Measurements from ENCODE around the gene HOMER1.
"Not testable (repeated sequence)": the region's sequence is repeated elsewhere in the genome, so short reads cannot be mapped to it uniquely, and the experiment has no call there.

HOMER1 gene

GRCh38 chr5:79417495-79417894 lies 96.4 kb downstream of the HOMER1 start:
- no peak for DNase-seq (ENCODE audit: low read depth in 2 of 2)

DNA sequence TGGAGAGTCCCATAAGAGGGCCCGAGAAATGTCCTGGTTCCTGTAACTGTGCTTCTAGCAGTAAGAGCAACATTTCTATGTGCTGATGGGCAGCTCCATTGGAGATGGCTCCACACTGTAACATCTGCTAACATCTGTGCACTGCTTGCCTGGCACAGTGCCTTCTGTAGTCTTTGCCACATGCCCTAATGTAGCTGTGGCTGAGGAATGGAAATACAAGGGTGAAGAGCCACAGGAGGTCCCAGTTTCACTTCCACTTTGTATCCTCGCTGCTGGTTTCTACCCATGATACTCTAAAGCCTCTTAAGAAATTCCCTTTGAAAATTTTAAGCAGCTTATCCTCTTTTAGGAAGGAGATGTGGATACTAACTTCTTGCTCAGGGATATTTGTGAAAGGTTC lies 97.4 kb downstream of the HOMER1 start:
- no peak for DNase-seq (ENCODE audit: low read depth in 2 of 2)

DNA sequence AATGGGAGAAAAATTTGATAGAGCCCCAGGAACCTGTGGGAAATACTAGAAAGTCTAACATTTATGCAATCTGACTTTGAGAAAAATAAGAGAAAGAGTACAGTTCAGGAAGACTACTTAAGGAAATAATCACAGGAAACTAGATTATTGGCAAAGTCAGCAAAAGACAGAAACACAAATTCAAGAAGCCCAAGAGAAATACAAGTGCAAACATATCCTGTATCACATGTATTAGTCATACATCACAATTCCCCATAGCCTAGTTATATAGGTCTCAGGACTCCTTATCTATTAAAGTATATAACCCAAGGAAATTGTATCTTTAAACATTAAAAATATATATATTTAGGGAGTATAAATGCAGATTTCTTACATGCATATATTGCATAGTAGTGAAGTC lies 100.8 kb downstream of the HOMER1 start:
- DNase-seq (ENCODE audit: low read depth in 2 of 2), result no peak

DNA sequence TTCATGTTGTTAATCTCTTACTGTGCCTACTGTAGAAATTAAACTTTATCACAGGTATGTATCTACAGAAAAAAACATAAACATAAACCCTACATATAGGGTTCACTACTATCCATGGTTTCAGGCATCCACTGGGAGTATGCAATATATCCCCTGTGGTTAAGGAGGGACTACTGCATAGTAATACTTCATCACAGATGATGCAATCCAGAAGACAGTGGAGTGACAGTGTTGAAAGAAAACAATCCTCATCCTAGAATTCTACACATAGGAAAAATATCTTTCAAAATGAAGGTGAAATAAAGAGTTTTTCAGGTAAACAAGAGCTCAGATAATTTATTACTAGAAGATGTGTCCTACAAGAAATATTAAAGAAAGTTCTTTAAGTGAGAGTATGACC lies 105.9 kb downstream of the HOMER1 start:
- no peak for DNase-seq (ENCODE audit: low read depth in 2 of 2)

DNA sequence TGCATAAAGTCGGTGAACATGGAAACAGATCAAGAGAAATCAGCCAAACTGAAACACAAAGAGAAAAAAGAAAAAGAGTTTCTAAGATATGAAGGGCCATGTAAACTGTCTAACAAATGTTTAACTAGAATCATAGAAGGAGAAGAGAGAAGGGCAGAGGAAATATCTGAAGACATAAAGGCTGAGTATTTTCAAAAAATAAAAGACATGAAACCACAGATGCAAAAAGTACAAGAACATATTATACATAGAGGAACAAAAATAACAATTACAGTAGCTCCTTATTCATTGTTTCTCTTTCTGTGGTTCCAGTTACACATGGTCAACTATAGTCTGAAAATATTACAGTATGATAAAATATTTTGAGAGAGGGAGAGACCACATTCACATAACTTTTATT lies 106.3 kb downstream of the HOMER1 start:
- DNase-seq (ENCODE audit: low read depth in 2 of 2), result no peak

DNA sequence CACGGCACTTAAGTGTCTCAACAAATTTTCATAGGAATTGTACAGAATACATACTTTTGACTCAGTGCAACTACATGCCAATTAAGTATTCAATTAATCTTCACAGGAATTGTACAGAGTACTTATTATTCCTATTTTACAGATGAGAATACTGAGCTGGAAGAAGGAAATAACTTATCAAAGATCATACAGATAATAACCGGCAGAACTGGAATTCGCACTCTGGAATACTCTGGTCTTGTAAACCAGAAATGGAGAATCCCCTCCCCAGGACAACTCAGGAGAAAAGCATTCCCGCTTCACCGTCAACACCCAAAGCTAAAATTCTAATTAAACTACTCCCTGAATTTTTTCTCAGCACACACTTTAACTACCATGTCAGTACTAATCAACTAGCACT lies 112.7 kb downstream of the HOMER1 start:
- DNase-seq (ENCODE audit: low read depth in 2 of 2), result no peak

GRCh38 chr5:79399046-79399445 lies 114.9 kb downstream of the HOMER1 start:
- no peak for DNase-seq (ENCODE audit: low read depth in 2 of 2)

DNA sequence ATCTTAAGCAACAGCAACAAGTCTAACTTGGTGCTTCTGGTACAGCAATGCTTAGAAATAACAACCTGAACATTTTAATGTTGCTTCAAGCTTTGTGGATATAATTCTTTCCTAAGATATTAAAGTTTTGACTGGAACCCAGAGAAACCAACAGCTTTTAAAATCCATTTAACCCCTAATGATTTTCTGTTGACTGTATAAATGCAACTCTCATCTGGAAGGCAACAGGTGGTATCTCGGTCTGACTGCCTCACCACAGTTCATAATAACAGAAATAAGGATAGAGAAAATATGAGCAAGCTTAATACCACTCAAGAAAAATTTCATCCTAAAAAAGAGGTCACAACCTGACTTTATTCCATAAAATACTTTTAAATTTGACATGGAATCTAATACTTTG lies 116.9 kb downstream of the HOMER1 start:
- no peak for DNase-seq (ENCODE audit: low read depth in 2 of 2)

GRCh38 chr5:79396265-79396664 lies 117.7 kb downstream of the HOMER1 start:
- DNase-seq (ENCODE audit: low read depth in 2 of 2), result no peak

DNA sequence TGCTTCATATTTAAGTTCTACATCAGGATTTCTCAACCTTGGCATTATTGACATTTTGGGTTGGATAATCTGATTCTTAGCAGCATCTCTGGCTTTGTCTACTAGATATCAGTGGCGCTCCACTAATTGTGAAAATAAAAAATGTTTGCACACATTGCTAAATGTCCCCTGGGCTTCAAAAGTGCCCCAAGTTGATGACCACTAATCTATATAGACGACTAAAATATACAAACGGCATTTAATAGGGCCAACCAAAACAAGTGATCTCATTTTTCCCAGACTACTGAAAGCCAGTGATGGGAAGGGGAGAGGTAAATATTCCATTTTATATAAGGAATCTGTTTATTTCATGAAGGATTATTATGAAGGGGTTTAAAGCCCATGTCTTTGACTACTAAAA lies 118.6 kb downstream of the HOMER1 start:
- DNase-seq (ENCODE audit: low read depth in 2 of 2), result no peak

GRCh38 chr5:79392776-79393175 lies 121.2 kb downstream of the HOMER1 start:
- DNase-seq (ENCODE audit: low read depth in 2 of 2), result no peak

GRCh38 chr5:79386679-79387078 lies 127.3 kb downstream of the HOMER1 start:
- no peak for DNase-seq (ENCODE audit: low read depth in 2 of 2)

DNA sequence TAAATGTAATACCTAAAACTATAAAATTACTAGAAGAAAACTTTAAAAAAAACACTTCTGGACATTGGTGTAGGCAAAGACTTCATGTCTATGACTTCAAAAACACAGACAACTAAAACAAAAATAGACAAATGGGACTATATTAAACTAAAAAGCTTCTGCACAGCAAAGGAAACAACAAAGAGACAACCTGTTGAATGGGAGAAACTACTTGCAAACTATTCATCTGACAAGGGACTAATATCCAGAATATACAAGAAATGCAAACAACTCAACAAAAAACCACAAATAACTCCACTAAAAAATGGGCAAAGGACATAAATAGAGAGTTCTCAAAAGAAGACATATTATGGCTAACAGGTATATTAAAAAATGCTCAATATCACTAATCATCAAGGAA lies 128.8 kb downstream of the HOMER1 start:
- DNase-seq (ENCODE audit: low read depth in 2 of 2), result not testable (repeated sequence)

- no peak for DNase-seq (ENCODE audit: low read depth in 2 of 2)
Observed at GRCh38 chr5:79378510-79379186, 135.3 kb downstream of the HOMER1 start.

DNA sequence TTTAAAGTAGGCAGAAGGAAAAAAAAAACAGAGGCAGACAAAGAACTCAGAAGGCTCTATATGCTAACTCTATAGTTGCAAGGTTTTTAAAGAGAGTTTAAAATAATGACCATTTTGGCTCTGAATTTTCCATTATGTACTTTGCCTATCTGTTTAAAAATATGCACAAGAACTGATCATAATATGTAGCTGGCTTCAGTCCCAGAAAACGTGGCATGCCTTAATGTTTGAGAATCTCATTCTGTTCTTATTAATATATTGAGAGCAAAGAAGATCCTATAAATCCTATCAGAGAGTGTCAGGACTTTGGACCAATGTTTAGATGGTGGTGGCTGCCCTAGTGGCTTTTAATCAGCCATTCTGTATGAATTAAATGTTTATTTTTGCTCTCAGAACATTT lies 156.5 kb downstream of the HOMER1 start:
- no peak for DNase-seq (ENCODE audit: low read depth in 2 of 2)

GRCh38 chr5:79349881-79350280 lies 164.1 kb downstream of the HOMER1 start:
- no peak for DNase-seq (ENCODE audit: low read depth in 2 of 2)

GRCh38 chr5:79349047-79349446 lies 164.9 kb downstream of the HOMER1 start:
- DNase-seq (ENCODE audit: low read depth in 2 of 2), result no peak

DNA sequence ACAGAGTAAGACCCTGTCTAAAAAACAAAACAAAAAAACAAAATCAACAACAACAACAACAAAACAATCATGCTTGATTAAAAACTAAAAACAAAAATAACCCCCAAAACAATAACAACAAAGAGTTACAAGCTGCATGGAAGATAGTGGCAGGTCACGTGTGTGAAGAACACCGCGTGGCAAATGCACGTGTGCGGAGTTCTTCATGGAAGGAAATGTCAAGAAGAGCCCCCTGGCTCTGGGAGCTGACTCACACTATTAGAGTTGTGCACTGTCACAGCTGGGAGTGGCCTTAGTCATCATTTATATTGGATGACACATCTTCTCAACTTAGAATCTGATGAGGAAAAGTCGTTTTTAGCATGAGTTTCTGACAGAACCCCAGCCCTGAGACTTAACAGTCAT lies 167.5 kb downstream of the HOMER1 start:
- no peak for DNase-seq (ENCODE audit: low read depth in 2 of 2)

DNA sequence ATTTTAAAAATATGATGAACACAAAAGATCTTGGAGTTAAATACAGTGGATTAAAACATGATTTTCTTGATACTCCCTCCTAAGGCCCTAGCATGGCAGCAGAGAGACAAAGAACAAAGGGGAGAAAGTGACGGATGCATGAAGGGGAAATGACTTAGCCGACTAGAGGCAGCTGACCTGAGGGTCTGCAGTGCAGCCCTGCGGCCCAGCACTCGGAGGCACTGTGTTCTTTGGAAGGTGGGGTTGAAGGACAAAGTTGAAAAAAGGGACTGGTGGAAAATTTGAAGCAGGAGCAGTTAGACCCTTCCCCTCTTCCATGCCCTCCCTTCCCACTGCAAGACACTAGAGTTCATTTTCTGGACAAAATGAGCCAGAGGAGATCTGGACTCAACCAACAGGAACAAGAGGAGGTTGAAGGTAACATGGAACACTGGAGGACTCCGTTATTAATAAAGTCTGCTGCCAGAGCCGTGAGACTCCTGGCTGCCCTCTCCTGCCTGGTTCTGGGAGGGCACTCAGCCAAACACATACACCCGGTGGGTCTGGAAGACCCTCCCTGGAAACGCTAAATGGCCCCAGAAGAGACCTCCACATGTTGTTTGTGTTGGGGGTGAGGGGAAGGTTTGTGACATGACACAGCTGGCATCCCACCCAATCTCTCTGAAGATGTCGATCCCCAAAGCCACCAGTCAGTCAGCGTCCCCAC lies 179.9 kb downstream of the HOMER1 start:
- DNase-seq (ENCODE audit: low read depth in 2 of 2), result no peak

GRCh38 chr5:79330071-79330470 lies 183.9 kb downstream of the HOMER1 start:
- DNase-seq (ENCODE audit: low read depth in 2 of 2), result no peak

DNA sequence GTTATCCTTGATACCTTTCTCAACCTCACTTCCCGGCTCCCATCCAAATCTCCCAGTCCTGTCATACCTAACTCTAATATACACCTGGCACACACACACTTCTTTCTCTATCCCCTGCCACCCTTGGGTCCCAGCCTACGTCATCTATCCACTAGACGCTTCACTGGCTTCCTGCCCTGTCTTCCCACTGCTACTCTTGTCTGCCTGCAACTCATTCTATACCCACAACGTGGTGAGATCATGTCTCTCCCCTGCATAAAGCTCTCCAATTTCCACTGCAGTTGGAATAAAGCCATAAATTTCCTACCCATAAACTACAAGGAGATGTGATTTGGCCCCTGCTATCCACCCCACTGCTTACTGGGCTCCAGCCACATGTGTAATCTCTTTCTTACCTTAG lies 184.5 kb downstream of the HOMER1 start:
- no peak for DNase-seq (ENCODE audit: low read depth in 2 of 2)
